HCT116 (cell line): ENCODE measurements around the gene ZNF789. TPM values are rescaled to one million over a fixed set of nuclear protein-coding genes. Genes with fewer than 3 reads are reported as not detected.

Experiments used
- ATAC-seq: fragments of 200-7000 bp; cut with Tn5 transposase; 2 replicates; pipeline ENCODE4 v1.9.1; 2020; ENCODE audit warnings: mild to moderate bottlenecking, moderate library complexity
- Bru-seq: library from RNA; stranded (reverse); fragments of 400-500 nt; gene quantifications from one replicate; lab custom pipeline; 2021; lab: Mats Ljungman, UMichigan
- BruChase-seq, 2 experiments: library from RNA; stranded (reverse); fragments of 400-500 nt; gene quantifications; one replicate each; lab custom pipeline; 2021; lab: Mats Ljungman, UMichigan
- BruUV-seq: library from RNA; stranded (reverse); fragments of 400-500 nt; replicated peaks from 2 replicates; lab custom pipeline; 2021; lab: Mats Ljungman, UMichigan
- CTCF ChIA-PET: fragments of 300-600 bp; sonication (Branson Sonifier 250); formaldehyde crosslinking; loops from one replicate; lab custom pipeline; 2021; ENCODE audit warnings: antibody characterized with exemption; lab: Charles Lee
- POLR2A ChIA-PET: fragments of 300-600, 350-600 bp; sonication (Branson Sonifier 250); formaldehyde crosslinking; loops from one replicate; lab custom pipeline; 2021; ENCODE audit warnings: antibody characterized with exemption; lab: Charles Lee
- RAD21 ChIA-PET, 2 experiments: fragments of 300-600 bp; sonication (Branson Sonifier 250); formaldehyde crosslinking; loops; one replicate each; lab custom pipeline; 2023; ENCODE audit warnings: low total read pairs in 2 of 2; ENCODE audit not compliant: uncharacterized antibody in 2 of 2, unreplicated experiment in 2 of 2, low non-redundant PET in 1 of 2; lab: Charles Lee
- DNase-seq: peaks from one replicate; pipeline ENCODE4 v3.0.0-alpha.2; 2010; ENCODE audit warnings: low read depth, low spot score
- H2AFZ ChIP-seq: fragments of 200-600 bp; shearing (Covaris generic), sonication (generic); 2 replicates; pipeline ENCODE4 v1.6.1; 2017; ENCODE audit warnings: low read depth, mixed run types, mixed read lengths, antibody characterized with exemption, low read length; ENCODE audit not compliant: poor library complexity, severe bottlenecking
- H3K27ac ChIP-seq: 2 replicates; pipeline ENCODE4 v1.5.1; 2012; ENCODE audit warnings: low read depth, low read length
- H3K27me3 ChIP-seq: fragments of 200-600 bp; sonication (generic); 2 replicates; pipeline ENCODE4 v1.6.1; 2016; ENCODE audit warnings: mixed run types, low read length, mixed read lengths; ENCODE audit not compliant: insufficient read depth
- H3K36me3 ChIP-seq, 2 experiments: fragments of 200-500 bp in 1 of 2; fragments of 200-600 bp in 1 of 2; sonication (Bioruptor generic) in 1 of 2; sonication (generic) in 1 of 2; 2 replicates each; pipeline versions ENCODE4 v1.5.1 to v1.6.1; 2014 to 2016; ENCODE audit warnings: low read length in 2 of 2, inconsistent platforms in 1 of 2, mixed read lengths in 1 of 2, mixed run types in 1 of 2; ENCODE audit not compliant: insufficient read depth in 2 of 2, control insufficient read depth in 1 of 2
- H3K4me1 ChIP-seq, 2 experiments: fragments of 200-600 bp in 1 of 2; sonication (generic) in 1 of 2; 2 replicates each; pipeline versions ENCODE4 v1.5.1 to v1.6.1; 2012 to 2017; ENCODE audit warnings: low read length in 2 of 2, inconsistent platforms in 1 of 2, mild to moderate bottlenecking in 1 of 2, mixed read lengths in 1 of 2, mixed run types in 1 of 2, moderate library complexity in 1 of 2; ENCODE audit not compliant: insufficient read depth in 2 of 2, control insufficient read depth in 1 of 2
- H3K4me2 ChIP-seq: fragments of 200-600 bp; sonication (generic); 2 replicates; pipeline ENCODE4 v1.6.1; 2017; ENCODE audit warnings: mixed run types, low read length, mixed read lengths
- H3K4me3 ChIP-seq, 2 experiments: fragments of 200-600 bp in 1 of 2; sonication (generic) in 1 of 2; replicated peaks in 1 of 2; 2 replicates each; pipeline ENCODE4 v1.5.1; 2011 to 2016; ENCODE audit warnings: low read length in 2 of 2, control low read depth in 1 of 2, low read depth in 1 of 2, mild to moderate bottlenecking in 1 of 2, mixed read lengths in 1 of 2, mixed run types in 1 of 2
- H3K79me2 ChIP-seq: fragments of 200-600 bp; sonication (generic); 2 replicates; pipeline ENCODE4 v1.6.1; 2017; ENCODE audit warnings: mild to moderate bottlenecking, mixed run types, low read length, moderate library complexity, mixed read lengths; ENCODE audit not compliant: insufficient read depth
- H3K9ac ChIP-seq: fragments of 200-600 bp; sonication (generic); 2 replicates; pipeline ENCODE4 v1.6.1; 2016; ENCODE audit warnings: low read length, mixed read lengths
- H3K9me2 ChIP-seq: fragments of 200-600 bp; sonication (generic), shearing (Covaris generic); 2 replicates; pipeline ENCODE4 v1.6.1; 2017; ENCODE audit warnings: mixed run types, mild to moderate bottlenecking, moderate library complexity; ENCODE audit not compliant: insufficient read depth
- H3K9me3 ChIP-seq, 2 experiments: fragments of 200-500 bp in 1 of 2; fragments of 200-600 bp in 1 of 2; sonication (Bioruptor generic) in 1 of 2; sonication (generic) in 1 of 2; 2 replicates each; pipeline ENCODE4 v1.6.1; 2014 to 2017; ENCODE audit warnings: low read length in 2 of 2, mixed read lengths in 2 of 2, inconsistent platforms in 1 of 2, low read depth in 1 of 2, mild to moderate bottlenecking in 1 of 2, mixed run types in 1 of 2, moderate library complexity in 1 of 2; ENCODE audit not compliant: control insufficient read depth in 1 of 2, insufficient read depth in 1 of 2
- H4K20me1 ChIP-seq: fragments of 200-600 bp; sonication (generic), shearing (Covaris generic); 2 replicates; pipeline ENCODE4 v1.6.1; 2017; ENCODE audit warnings: mixed run types, mild to moderate bottlenecking, moderate library complexity; ENCODE audit not compliant: insufficient read depth
- ATF3 ChIP-seq: IDR thresholded peaks from 2 replicates; pipeline ENCODE4 v1.6.1; 2012
- CBX3 ChIP-seq: IDR thresholded peaks from 2 replicates; pipeline ENCODE4 v1.6.1; 2012; ENCODE audit warnings: low read depth
- ELF1 ChIP-seq: IDR thresholded peaks from 2 replicates; pipeline ENCODE4 v1.6.1; 2012; ENCODE audit warnings: low read depth, borderline replicate concordance
- EZH2phosphoT487 ChIP-seq: fragments of 200-600 bp; IDR thresholded peaks from 2 replicates; pipeline ENCODE4 v1.6.1; 2018; ENCODE audit warnings: antibody characterized with exemption, borderline replicate concordance
- JUND ChIP-seq: IDR thresholded peaks from 2 replicates; pipeline ENCODE4 v1.6.1; 2012
- POLR2A ChIP-seq: IDR thresholded peaks from 2 replicates; pipeline ENCODE4 v1.7.0; 2011; ENCODE audit warnings: borderline replicate concordance; ENCODE audit not compliant: insufficient read depth, insufficient read length; ENCODE audit errors: extremely low read depth
- POLR2AphosphoS5 ChIP-seq: IDR thresholded peaks from 2 replicates; pipeline ENCODE4 v1.6.1; 2011; ENCODE audit warnings: mild to moderate bottlenecking, low read depth, low read length, moderate library complexity
- REST ChIP-seq: IDR thresholded peaks from 2 replicates; pipeline ENCODE4 v1.6.1; 2012; ENCODE audit warnings: low read depth
- SIN3A ChIP-seq: IDR thresholded peaks from 2 replicates; pipeline ENCODE4 v1.6.1; 2012; ENCODE audit warnings: low read depth
- SP1 ChIP-seq: IDR thresholded peaks from 2 replicates; pipeline ENCODE4 v1.6.1; 2012; ENCODE audit warnings: low read depth
- TCF7L2 ChIP-seq: IDR thresholded peaks from 2 replicates; pipeline ENCODE4 v1.7.0; 2011; ENCODE audit warnings: borderline replicate concordance, inconsistent platforms; ENCODE audit not compliant: insufficient read depth, insufficient read length; ENCODE audit errors: extremely low read depth
- YY1 ChIP-seq: IDR thresholded peaks from 2 replicates; pipeline ENCODE4 v1.6.1; 2011; ENCODE audit warnings: low read length, low read depth, moderate library complexity, mild to moderate bottlenecking; ENCODE audit not compliant: insufficient replicate concordance; ENCODE audit errors: extremely low read depth
- ZFX ChIP-seq: fragments of 450-650 bp; IDR thresholded peaks from 2 replicates; pipeline ENCODE4 v1.6.1; 2017
- intact Hi-C: fragments of 100-400 bp; cut with micrococcal nuclease; formaldehyde crosslinking; loops from 2 replicates; pipeline ENCODE4 v1.10.0; 2022
- long read RNA-seq: library from polyadenylated mRNA; unstranded; transcript quantifications from one replicate; pipeline ENCODE4 v2.0.0, GENCODE V29; 2021; ENCODE audit not compliant: unreplicated experiment
- polyA plus RNA-seq: library from polyadenylated mRNA; unstranded; fragments of >200 nt; gene quantifications from 2 replicates; pipeline ENCODE4 v1.2.1, GENCODE V29; 2012; ENCODE audit warnings: missing spikeins
- total RNA-seq: library from RNA; stranded (reverse); gene quantifications from one replicate; pipeline ENCODE4 v1.2.1, GENCODE V29; 2021; ENCODE audit not compliant: unreplicated experiment

The ZNF789 gene
- total RNA-seq: 8.2 TPM
- polyA plus RNA-seq: 5.5 and 7.5 TPM in 2 replicates
- percentile 61 among the genes with signal in this experiment for Bru-seq, nascent RNA
- BruChase-seq, experiment 1, labeled RNA remaining after a 6-hour chase: percentile 71 among the genes with signal in this experiment
- percentile 64 among the genes with signal in this experiment for BruChase-seq, experiment 2, labeled RNA remaining after a 2-hour chase
- long read RNA-seq, partial matches to known transcripts: 0 of 5 reads
- long read RNA-seq, other reads (novel, unspliced or antisense): 4 of 5 reads

- peak; percentile 92 for DNase-seq
- ChIA-PET POLR2A (interaction anchor here (0.9 to 1.0 kb wide), 3 partner anchors 27 to 85 kb away, joined by 4 to 5 read pairs (median 5); partner anchors contain the start of genes ZKSCAN5, ZNF394 and ZNF655), RAD21 (no interaction called here), CTCF (no interaction called here)
- peaks cover 0 to 13% of the 10 kb centered on the region in 2 experiments; a peak in 2 of 4 replicates for H3K4me1 ChIP-seq
- no peaks in the 10 kb centered on the region for H3K36me3 ChIP-seq
- no peak for TF ChIP-seq REST
- no peak for TF ChIP-seq CBX3
- no peak for TF ChIP-seq SIN3A
- peak; percentile 24 for TF ChIP-seq TCF7L2
- peak; percentile 87 for TF ChIP-seq POLR2AphosphoS5
- TF ChIP-seq SP1: no peak
- TF ChIP-seq ELF1: no peak
- peak; percentile 63; the same call in 1 of the 2 replicates for TF ChIP-seq ZFX
- peak; percentile 18 for TF ChIP-seq YY1
- TF ChIP-seq JUND: no peak
- TF ChIP-seq ATF3: no peak
- TF ChIP-seq POLR2A: peak; percentile 74
- no peak for TF ChIP-seq EZH2phosphoT487
- H3K27me3 ChIP-seq: no peaks in the 10 kb centered on the region
- no TSS peak for BruUV-seq
- H4K20me1 ChIP-seq: no peaks in the 10 kb centered on the region
- peaks cover 47% of the 10 kb centered on the region for H3K79me2 ChIP-seq
- ATAC-seq: peak; percentile 95
- intact Hi-C loops: loop anchor here (2.0 kb wide), 1 partner anchor 28 kb away; the partner anchor contains the start of gene ZNF394
- no peaks in the 10 kb centered on the region for H3K9me3 ChIP-seq
- peak within 1 kb of the TSS; percentile 81 for H3K9ac ChIP-seq
- H2AFZ ChIP-seq: no peak within 1 kb of the TSS
- H3K4me2 ChIP-seq: peak within 1 kb of the TSS; percentile 77
- H3K4me3 ChIP-seq: peak within 1 kb of the TSS; percentile 81
- peak within 1 kb of the TSS; percentile 93 for H3K27ac ChIP-seq
- H3K9me2 ChIP-seq: no peaks in the 10 kb centered on the region
Measured at GRCh38 chr7:99472561-99473314, at the start of gene ZNF789. Gene ZNF789 (plus strand): TSS chr7:99472890. CDS start chr7:99476457, 3,567 bp downstream.
